Transverse colon (tissue), 4 donors: ENCODE data around the gene MRPL42.

Experiments used
- CTCF ChIP-seq, 5 experiments: fragments of 200-600 bp in 3 of 5; fragments of 450-650 bp in 2 of 5; sonication (generic) in 3 of 5; IDR thresholded peaks; 1 replicate in 2 of 5; 2 replicates in 3 of 5; pipeline ENCODE4 v1.5.1; 2016 to 2017; ENCODE audit warnings: antibody characterized with exemption in 5 of 5, inconsistent platforms in 3 of 5, mild to moderate bottlenecking in 2 of 5, moderate library complexity in 1 of 5
- POLR2AphosphoS5 ChIP-seq, 3 donors: sonication (generic); formaldehyde crosslinking; IDR thresholded peaks; one replicate each; pipeline ENCODE4 v1.6.1; 2016; ENCODE audit warnings: antibody characterized with exemption in 3 of 3

- TF ChIP-seq CTCF (IDR thresholded peaks at IDR 0.05) = no peak
- TF ChIP-seq POLR2AphosphoS5 (IDR thresholded peaks at IDR 0.05) = no peak
Observed at GRCh38 chr12:93524386-93525133, 57.2 kb downstream of the MRPL42 start.
